H9 (cell line): Measurements from ENCODE around the gene DLL4. TPM values are rescaled to one million over a fixed set of nuclear protein-coding genes. Genes with fewer than 3 reads are reported as not detected.

ENCODE experiments used
- DNase-seq: peaks from one replicate; pipeline ENCODE4 v3.0.0-alpha.2; 2017
- H2AFZ ChIP-seq: one replicate; pipeline ENCODE4 v1.6.1; 2013; ENCODE audit warnings: mild to moderate bottlenecking, low read length, control low read depth, moderate library complexity
- H2AK5ac ChIP-seq: 2 replicates; pipeline ENCODE4 v1.6.1; 2013; ENCODE audit warnings: low read length, control low read depth, mixed read lengths; ENCODE audit not compliant: insufficient read length
- H2BK120ac ChIP-seq: one replicate; pipeline ENCODE4 v1.6.1; 2013; ENCODE audit warnings: low read depth, mild to moderate bottlenecking, low read length, control low read depth, inconsistent platforms; ENCODE audit not compliant: poor library complexity, severe bottlenecking
- H2BK12ac ChIP-seq: 2 replicates; pipeline ENCODE4 v1.6.1; 2013; ENCODE audit warnings: low read length, control low read depth, mixed read lengths, low read depth; ENCODE audit not compliant: insufficient read length
- H2BK15ac ChIP-seq: 2 replicates; pipeline ENCODE4 v1.6.1; 2013; ENCODE audit warnings: low read depth, low read length, control low read depth
- H2BK20ac ChIP-seq: one replicate; pipeline ENCODE4 v1.6.1; 2013; ENCODE audit warnings: low read depth, mild to moderate bottlenecking, low read length, control low read depth, inconsistent platforms; ENCODE audit not compliant: poor library complexity, severe bottlenecking
- H2BK5ac ChIP-seq: 2 replicates; pipeline ENCODE4 v1.6.1; 2013; ENCODE audit warnings: low read length, control low read depth, mixed read lengths; ENCODE audit not compliant: insufficient read length
- H3K14ac ChIP-seq: 2 replicates; pipeline ENCODE4 v1.6.1; 2013; ENCODE audit warnings: low read length, control low read depth; ENCODE audit not compliant: insufficient read depth
- H3K18ac ChIP-seq: 2 replicates; pipeline ENCODE4 v1.6.1; 2013; ENCODE audit warnings: low read depth, mild to moderate bottlenecking, mixed read lengths, low read length, control low read depth; ENCODE audit not compliant: insufficient read length
- H3K23ac ChIP-seq: 2 replicates; pipeline ENCODE4 v1.6.1; 2013; ENCODE audit warnings: low read length, control low read depth, mixed read lengths, low read depth; ENCODE audit not compliant: insufficient read length
- H3K23me2 ChIP-seq: 2 replicates; pipeline ENCODE4 v1.6.1; 2013; ENCODE audit warnings: low read depth, mild to moderate bottlenecking, mixed read lengths, low read length, control low read depth; ENCODE audit not compliant: insufficient read length, poor library complexity, severe bottlenecking
- H3K27ac ChIP-seq: 2 replicates; pipeline ENCODE4 v1.5.1; 2013; ENCODE audit warnings: low read length, control low read depth, mixed read lengths, low read depth; ENCODE audit not compliant: insufficient read length
- H3K27me3 ChIP-seq: 2 replicates; pipeline ENCODE4 v1.6.1; 2013; ENCODE audit warnings: low read length, control low read depth, inconsistent platforms; ENCODE audit not compliant: insufficient read depth
- H3K4ac ChIP-seq: 2 replicates; pipeline ENCODE4 v1.6.1; 2013; ENCODE audit warnings: low read depth, mild to moderate bottlenecking, control low read depth, inconsistent platforms, low read length, moderate library complexity
- H3K4me1 ChIP-seq: 2 replicates; pipeline ENCODE4 v1.6.1; 2013; ENCODE audit warnings: low read length, control low read depth, inconsistent platforms; ENCODE audit not compliant: insufficient read depth
- H3K4me2 ChIP-seq: 2 replicates; pipeline ENCODE4 v1.6.1; 2013; ENCODE audit warnings: low read length, control low read depth, mixed read lengths; ENCODE audit not compliant: insufficient read length, insufficient read depth
- H3K56ac ChIP-seq: 2 replicates; pipeline ENCODE4 v1.6.1; 2013; ENCODE audit warnings: low read depth, mild to moderate bottlenecking, mixed read lengths, low read length, control low read depth; ENCODE audit not compliant: insufficient read length
- H3K79me1 ChIP-seq: 2 replicates; pipeline ENCODE4 v1.6.1; 2013; ENCODE audit warnings: low read depth, mild to moderate bottlenecking, moderate library complexity, low read length, control low read depth, inconsistent platforms; ENCODE audit not compliant: insufficient read depth, poor library complexity, severe bottlenecking
- H3K79me2 ChIP-seq: 2 replicates; pipeline ENCODE4 v1.6.1; 2013; ENCODE audit warnings: low read length, control low read depth, inconsistent platforms; ENCODE audit not compliant: insufficient read depth
- H3K9ac ChIP-seq: 2 replicates; pipeline ENCODE4 v1.6.1; 2013; ENCODE audit warnings: low read length, control low read depth, mixed read lengths; ENCODE audit not compliant: insufficient read length; ENCODE audit errors: extremely low read depth
- H3K9me3 ChIP-seq: one replicate; pipeline ENCODE4 v1.6.1; 2013; ENCODE audit warnings: low read depth, low read length, inconsistent platforms; ENCODE audit not compliant: control insufficient read depth
- H3T11ph ChIP-seq: one replicate; pipeline ENCODE4 v1.6.1; 2013; ENCODE audit warnings: mild to moderate bottlenecking, low read length, control low read depth, inconsistent platforms
- H4K20me1 ChIP-seq: one replicate; pipeline ENCODE4 v1.6.1; 2013; ENCODE audit not compliant: control insufficient read depth, insufficient read length, insufficient read depth
- H4K5ac ChIP-seq: 2 replicates; pipeline ENCODE4 v1.6.1; 2013; ENCODE audit warnings: low read depth, mild to moderate bottlenecking, mixed read lengths, low read length, control low read depth; ENCODE audit not compliant: insufficient read length
- H4K8ac ChIP-seq: replicated peaks from 2 replicates; pipeline ENCODE4 v1.6.1; 2013; ENCODE audit warnings: low read length, control low read depth, mixed read lengths, low read depth; ENCODE audit not compliant: insufficient read length
- H4K91ac ChIP-seq: 2 replicates; pipeline ENCODE4 v1.6.1; 2013; ENCODE audit warnings: low read depth, mild to moderate bottlenecking, moderate library complexity, mixed read lengths, low read length, control low read depth; ENCODE audit not compliant: insufficient read length
- H3K27ac Mint-ChIP-seq, 3 experiments: 2 replicates in 2 of 3; 3 replicates in 1 of 3; pipeline ENCODE4 v1.8.0; 2020 to 2021; ENCODE audit warnings: mixed read lengths in 3 of 3, mild to moderate bottlenecking in 1 of 3, moderate library complexity in 1 of 3
- H3K27me3 Mint-ChIP-seq: 2 replicates; pipeline ENCODE4 v1.8.0; 2021; ENCODE audit warnings: low read depth, mild to moderate bottlenecking, moderate library complexity, mixed read lengths
- H3K36me3 Mint-ChIP-seq, 3 experiments: 2 replicates in 2 of 3; 3 replicates in 1 of 3; pipeline ENCODE4 v1.8.0; 2020 to 2021; ENCODE audit warnings: low read depth in 3 of 3, mixed read lengths in 3 of 3; ENCODE audit not compliant: insufficient read depth in 1 of 3
- H3K4me1 Mint-ChIP-seq, 2 experiments: 2 replicates each; pipeline ENCODE4 v1.8.0; 2020; ENCODE audit warnings: mixed read lengths in 2 of 2
- H3K4me3 Mint-ChIP-seq, 2 experiments: 2 replicates in 1 of 2; 3 replicates in 1 of 2; pipeline ENCODE4 v1.8.0; 2020 to 2021; ENCODE audit warnings: mild to moderate bottlenecking in 2 of 2, mixed read lengths in 2 of 2, moderate library complexity in 1 of 2
- H3K9me3 Mint-ChIP-seq, 2 experiments: 2 replicates in 1 of 2; 3 replicates in 1 of 2; pipeline ENCODE4 v1.8.0; 2020; ENCODE audit warnings: mild to moderate bottlenecking in 2 of 2, mixed read lengths in 2 of 2, moderate library complexity in 1 of 2
- CTCF ChIP-seq: fragments of 200-600 bp; sonication (generic); conservative IDR thresholded peaks from 3 replicates; pipeline ENCODE4 v1.8.0; 2021; ENCODE audit warnings: antibody characterized with exemption, mild to moderate bottlenecking
- WGBS: extraction: QIAGEN DNeasy Blood & Tissue Kit; methylation state at CpG from one replicate; pipeline ENCODE4 v1.1.7; 2013; ENCODE audit warnings: missing lambda C conversion rate, low lambda C conversion rate, mixed read lengths; ENCODE audit not compliant: insufficient read length; ENCODE audit errors: extremely low coverage; 5-methylcytosine and 5-hydroxymethylcytosine counted together
- total RNA-seq: library from RNA; stranded (reverse); gene quantifications from 2 replicates; pipeline ENCODE4 v1.2.1, GENCODE V29; 2021

Gene DLL4
- total RNA-seq, 1 experiment from 2014 or later = 0.28 TPM

GRCh38 chr15:40952301-40952900 is 23.3 kb downstream of the DLL4 start:
- H2BK15ac ChIP-seq = no peak overlapping the region
- peaks cover 5% of the 10 kb centered on the region for H3K27me3 Mint-ChIP-seq
- peak; percentile 34 for DNase-seq

More at GRCh38 chr15:40952301-40952900, 23.3 kb downstream of the DLL4 start:
- H3K79me1 ChIP-seq = no peaks in the 10 kb centered on the region
- peak overlapping the region; percentile 51 for H4K91ac ChIP-seq
- H3K18ac ChIP-seq = peak overlapping the region; percentile 98
- no peak overlapping the region for H3K23ac ChIP-seq
- H2BK20ac ChIP-seq = no peak overlapping the region
- peak overlapping the region; percentile 87 to 96 for H3K4me3 Mint-ChIP-seq
- H4K5ac ChIP-seq = peak overlapping the region; percentile 72
- peaks cover 40 to 58% of the 10 kb centered on the region in 2 experiments for H3K4me1 Mint-ChIP-seq
- peak overlapping the region; percentile 59 for H3K27ac ChIP-seq
- peak overlapping the region; percentile 59 for H3K56ac ChIP-seq
- no peak for TF ChIP-seq CTCF
- H3K4ac ChIP-seq = peak overlapping the region; percentile 7; the same call in 1 of the 2 replicates
- H4K8ac ChIP-seq = no peak overlapping the region
- no peaks in the 10 kb centered on the region; a peak in 1 of 5 replicates for H3K9me3 Mint-ChIP-seq
- H3K36me3 Mint-ChIP-seq = peaks cover 18 to 31% (median 29%) of the 10 kb centered on the region in 3 experiments
- H4K20me1 ChIP-seq = no peaks in the 10 kb centered on the region
- peak overlapping the region; percentile 36 for H2BK12ac ChIP-seq
- H3K9ac ChIP-seq = peak overlapping the region; percentile 92
- H3T11ph ChIP-seq = peak overlapping the region; percentile 8
- H3K27ac Mint-ChIP-seq = peak overlapping the region; percentile 98 to 99 (median 98)
- H3K4me2 ChIP-seq = peak overlapping the region; percentile 83
- H2AK5ac ChIP-seq = no peak overlapping the region
- peaks cover 18% of the 10 kb centered on the region for H3K23me2 ChIP-seq
- H2BK120ac ChIP-seq = no peak overlapping the region
- H2AFZ ChIP-seq = no peak overlapping the region
- H3K4me1 ChIP-seq = peaks cover 5% of the 10 kb centered on the region; the same call in 1 of the 2 replicates
- no peaks in the 10 kb centered on the region for H3K27me3 ChIP-seq
- no peaks in the 10 kb centered on the region; the same call in 1 of the 2 replicates for H3K79me2 ChIP-seq
- peak overlapping the region; percentile 95 for H3K14ac ChIP-seq
- H2BK5ac ChIP-seq = peak overlapping the region; percentile 87
- no CpG with 5 or more reads among the region's 23 CpGs for WGBS
- H3K9me3 ChIP-seq = no peaks in the 10 kb centered on the region
